OCI-LY7 (cell line): ENCODE results near the gene MAP1LC3B. TPM values are rescaled to one million over a fixed set of nuclear protein-coding genes. Genes with fewer than 3 reads are reported as not detected.
"Not testable (repeated sequence)": the region's sequence is repeated elsewhere in the genome, so short reads cannot be mapped to it uniquely, and the experiment has no call there.

Source experiments
- BruUV-seq: library from RNA; stranded (reverse); fragments of 400-500 nt; replicated peaks from 2 replicates; lab custom pipeline; 2021; lab: Mats Ljungman, UMichigan
- CTCF ChIA-PET: fragments of 300-600 bp; sonication (Branson Sonifier 250); formaldehyde crosslinking; loops from one replicate; lab custom pipeline; 2022; ENCODE audit warnings: antibody characterized with exemption; ENCODE audit not compliant: unreplicated experiment; lab: Charles Lee
- POLR2A ChIA-PET: fragments of 300-600 bp; sonication (Branson Sonifier 250); formaldehyde crosslinking; loops from one replicate; lab custom pipeline; 2022; ENCODE audit warnings: antibody characterized with exemption; lab: Charles Lee
- DNase-seq: peaks from one replicate; pipeline ENCODE4 v3.0.0-alpha.2; 2015; ENCODE audit warnings: low spot score
- H2AFZ ChIP-seq: fragments of 200-600 bp; sonication (generic), shearing (Covaris generic); 2 replicates; pipeline ENCODE4 v1.6.1; 2014; ENCODE audit warnings: mild to moderate bottlenecking, antibody characterized with exemption, low read length, moderate library complexity
- H3K27ac ChIP-seq: fragments of 200-600 bp; sonication (generic); 2 replicates; pipeline ENCODE4 v1.5.1; 2014; ENCODE audit warnings: mixed run types, low read depth, mild to moderate bottlenecking, moderate library complexity, low read length, inconsistent platforms; ENCODE audit not compliant: poor library complexity, severe bottlenecking
- H3K36me3 ChIP-seq: fragments of 200-600 bp; sonication (generic); 2 replicates; pipeline ENCODE4 v1.6.1; 2014; ENCODE audit warnings: mild to moderate bottlenecking, antibody characterized with exemption, low read length, moderate library complexity, mixed read lengths; ENCODE audit not compliant: insufficient read depth
- H3K4me1 ChIP-seq: fragments of 200-600 bp; sonication (generic); 2 replicates; pipeline ENCODE4 v1.5.1; 2014; ENCODE audit warnings: mild to moderate bottlenecking, low read length; ENCODE audit not compliant: insufficient read depth, poor library complexity, severe bottlenecking
- H3K4me2 ChIP-seq: fragments of 200-600 bp; sonication (generic); 2 replicates; pipeline ENCODE4 v1.6.1; 2014; ENCODE audit warnings: mild to moderate bottlenecking, low read length
- H3K4me3 ChIP-seq: fragments of 200-600 bp; sonication (generic); 2 replicates; pipeline ENCODE4 v1.5.1; 2014; ENCODE audit warnings: mild to moderate bottlenecking, low read depth, low read length; ENCODE audit not compliant: poor library complexity, severe bottlenecking
- H3K79me2 ChIP-seq: fragments of 200-600 bp; sonication (generic); 2 replicates; pipeline ENCODE4 v1.6.1; 2016; ENCODE audit warnings: low read depth, mild to moderate bottlenecking, low read length, moderate library complexity, mixed read lengths; ENCODE audit not compliant: insufficient read depth
- H3K9me2 ChIP-seq: fragments of 200-600 bp; sonication (generic); 2 replicates; pipeline ENCODE4 v1.6.1; 2016; ENCODE audit warnings: mild to moderate bottlenecking, low read length, mixed read lengths; ENCODE audit not compliant: insufficient read depth
- H3K9me3 ChIP-seq: fragments of 200-600 bp; sonication (generic); 2 replicates; pipeline ENCODE4 v1.6.1; 2014; ENCODE audit warnings: mild to moderate bottlenecking, mixed run types, low read length, mixed read lengths
- H4K20me1 ChIP-seq: fragments of 200-600 bp; sonication (generic); 2 replicates; pipeline ENCODE4 v1.6.1; 2014; ENCODE audit warnings: mild to moderate bottlenecking, antibody characterized with exemption, low read length, moderate library complexity, mixed read lengths; ENCODE audit not compliant: insufficient read depth
- EZH2phosphoT487 ChIP-seq: fragments of 200-600 bp; sonication (generic); IDR thresholded peaks from 2 replicates; pipeline ENCODE4 v1.6.1; 2018; ENCODE audit warnings: low read depth, borderline replicate concordance, mild to moderate bottlenecking, mixed run types, antibody characterized with exemption, low read length, moderate library complexity, mixed read lengths
- intact Hi-C: fragments of 100-400 bp; cut with micrococcal nuclease; formaldehyde crosslinking; loops from one replicate; pipeline ENCODE4 v1.10.0; 2022; ENCODE audit not compliant: unreplicated experiment
- total RNA-seq, 2 experiments: library from RNA; depleted of rRNA in 1 of 2; stranded (reverse); fragments of >200 nt in 1 of 2; shearing (Covaris generic) in 1 of 2; gene quantifications; 2 replicates each; pipeline ENCODE4 v1.2.3, GENCODE V29; 2014 to 2022
- TF ChIP-seq, protein P1 (sequence below): fragments of 200-600 bp; sonication (generic); conservative IDR thresholded peaks from 2 replicates; pipeline ENCODE4 v1.5.1; 2014; ENCODE audit warnings: mild to moderate bottlenecking, antibody characterized with exemption, low read length, moderate library complexity, mixed read lengths

The MAP1LC3B gene
- total RNA-seq, 2 experiments from 2014 or later: 15.3 to 43.8 TPM

DNA sequence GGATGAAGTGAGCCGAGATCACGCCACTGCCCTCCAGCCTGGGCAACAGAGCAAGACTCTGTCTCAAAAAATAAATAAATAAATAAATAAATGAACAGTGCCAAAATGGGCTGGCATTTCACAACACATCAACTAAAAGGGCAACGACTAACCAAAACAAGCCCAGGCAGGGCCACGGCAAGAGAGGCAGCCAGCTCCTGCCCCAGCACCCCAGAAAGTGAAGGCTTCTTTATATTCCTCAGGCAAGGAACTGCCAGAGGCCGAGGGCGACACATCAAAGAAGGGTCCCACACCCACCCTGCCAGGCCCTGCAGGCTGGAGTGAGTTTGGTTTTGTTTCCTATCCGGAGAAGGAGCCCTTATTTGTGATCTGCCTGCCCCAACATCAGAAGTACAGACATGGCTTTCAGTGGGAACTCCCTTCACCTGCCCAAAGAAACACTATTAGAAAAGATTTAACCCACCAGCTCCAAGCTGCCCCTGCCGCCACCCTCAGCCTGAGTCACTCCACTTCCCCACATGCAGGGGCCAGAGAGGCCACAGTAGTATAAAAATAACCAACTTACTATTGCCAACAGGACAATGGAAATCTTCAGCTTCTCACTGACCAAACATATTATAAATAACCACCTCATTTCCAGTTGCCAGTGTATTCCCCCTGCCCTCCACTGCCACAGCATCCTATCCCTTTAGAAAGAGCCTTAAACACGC, 16.6 kb upstream of the MAP1LC3B start:
- BruUV-seq: no TSS peak
- Histone ChIP-seq H3K9me3 (no peaks in the 10 kb centered on the region), H3K4me2 (no peak overlapping the region), H3K27ac (no peak overlapping the region), H3K9me2 (no peaks in the 10 kb centered on the region), H2AFZ (no peak overlapping the region), H3K4me3 (no peak overlapping the region), H4K20me1 (no peaks in the 10 kb centered on the region), H3K36me3 (peaks cover 21% of the 10 kb centered on the region), H3K79me2 (peaks cover 40% of the 10 kb centered on the region), H3K4me1 (peaks cover 2% of the 10 kb centered on the region)
- DNase-seq: no peak
- intact Hi-C loops: no loop called here
- ChIA-PET POLR2A (interaction anchor here (0.6 kb wide), 1 partner anchor 1233 kb away, joined by 3 read pairs; no protein-coding TSS in a partner anchor), CTCF (no interaction called here)
- TF ChIP-seq EZH2phosphoT487: no peak
- TF ChIP-seq, protein P1, sequence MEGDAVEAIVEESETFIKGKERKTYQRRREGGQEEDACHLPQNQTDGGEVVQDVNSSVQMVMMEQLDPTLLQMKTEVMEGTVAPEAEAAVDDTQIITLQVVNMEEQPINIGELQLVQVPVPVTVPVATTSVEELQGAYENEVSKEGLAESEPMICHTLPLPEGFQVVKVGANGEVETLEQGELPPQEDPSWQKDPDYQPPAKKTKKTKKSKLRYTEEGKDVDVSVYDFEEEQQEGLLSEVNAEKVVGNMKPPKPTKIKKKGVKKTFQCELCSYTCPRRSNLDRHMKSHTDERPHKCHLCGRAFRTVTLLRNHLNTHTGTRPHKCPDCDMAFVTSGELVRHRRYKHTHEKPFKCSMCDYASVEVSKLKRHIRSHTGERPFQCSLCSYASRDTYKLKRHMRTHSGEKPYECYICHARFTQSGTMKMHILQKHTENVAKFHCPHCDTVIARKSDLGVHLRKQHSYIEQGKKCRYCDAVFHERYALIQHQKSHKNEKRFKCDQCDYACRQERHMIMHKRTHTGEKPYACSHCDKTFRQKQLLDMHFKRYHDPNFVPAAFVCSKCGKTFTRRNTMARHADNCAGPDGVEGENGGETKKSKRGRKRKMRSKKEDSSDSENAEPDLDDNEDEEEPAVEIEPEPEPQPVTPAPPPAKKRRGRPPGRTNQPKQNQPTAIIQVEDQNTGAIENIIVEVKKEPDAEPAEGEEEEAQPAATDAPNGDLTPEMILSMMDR: no peak

DNA sequence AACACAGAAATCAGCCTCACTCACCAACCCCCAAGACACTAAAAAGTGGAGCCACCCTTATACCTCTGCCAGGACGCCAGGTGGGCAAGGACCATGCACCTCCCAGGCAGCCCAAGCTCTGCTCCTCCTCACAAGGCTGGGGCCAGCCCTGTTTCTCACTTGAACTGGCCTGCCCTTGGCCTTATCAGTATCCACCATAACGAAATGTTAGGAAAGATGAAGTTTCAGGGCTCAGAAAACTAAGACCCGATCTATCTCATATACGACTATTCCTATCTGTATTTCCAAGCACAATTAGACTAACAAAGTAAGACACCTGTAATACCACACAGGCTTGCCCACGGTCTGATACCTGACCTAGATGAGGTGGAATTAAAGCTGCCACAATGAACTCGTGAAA, 15.5 kb upstream of the MAP1LC3B start:
- Histone ChIP-seq H4K20me1 (no peaks in the 10 kb centered on the region), H3K4me2 (no peak overlapping the region), H2AFZ (no peak overlapping the region), H3K79me2 (peaks cover 51% of the 10 kb centered on the region), H3K9me2 (no peaks in the 10 kb centered on the region), H3K27ac (no peak overlapping the region), H3K4me3 (no peak overlapping the region), H3K36me3 (peaks cover 21% of the 10 kb centered on the region), H3K9me3 (no peaks in the 10 kb centered on the region), H3K4me1 (peaks cover 13% of the 10 kb centered on the region)
- ChIA-PET POLR2A (no interaction called here), CTCF (no interaction called here)
- no peak for DNase-seq
- TF ChIP-seq, protein P1: no peak
- no peak for TF ChIP-seq EZH2phosphoT487
- BruUV-seq: no TSS peak
- intact Hi-C loops: no loop called here

DNA sequence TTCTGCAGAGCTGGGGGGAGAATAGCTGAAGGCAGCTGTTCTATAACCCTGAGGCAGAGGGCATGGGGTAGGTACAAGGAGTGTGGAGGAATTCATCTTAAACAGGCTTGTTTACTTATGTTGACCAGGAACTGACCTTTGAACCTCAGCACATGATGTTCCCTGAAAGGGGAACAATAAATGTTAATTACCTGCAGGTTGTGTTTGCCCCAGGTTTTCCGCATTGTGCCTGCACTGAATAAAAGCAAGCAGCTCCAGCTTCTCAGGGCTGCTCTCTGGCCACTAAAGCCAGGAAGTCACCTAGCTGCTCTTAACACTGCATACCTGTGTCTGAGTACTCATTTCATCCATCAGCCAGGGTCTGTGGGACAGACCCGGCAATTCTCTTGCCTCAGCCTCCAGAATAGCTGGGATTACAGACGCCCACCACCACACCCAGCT, 12.8 kb upstream of the MAP1LC3B start:
- H2AFZ ChIP-seq: not testable (repeated sequence)

More for the DNA sequence above, 12.8 kb upstream of the MAP1LC3B start:
- POLR2A ChIA-PET, H3K27ac ChIP-seq, CTCF ChIA-PET, H3K4me2 ChIP-seq, intact Hi-C loops, DNase-seq, BruUV-seq, H3K4me3 ChIP-seq, H3K9me3 ChIP-seq, H3K9me2 ChIP-seq: not testable (repeated sequence)
- peaks cover 62% of the 10 kb centered on the region for H3K79me2 ChIP-seq
- H3K36me3 ChIP-seq: peaks cover 13% of the 10 kb centered on the region
- peaks cover 23% of the 10 kb centered on the region for H3K4me1 ChIP-seq
- peaks cover 11% of the 10 kb centered on the region; the same call in 1 of the 2 replicates for H4K20me1 ChIP-seq
